GM19463 (cell line): ENCODE measurements around the gene ITPKC.
A peak's percentile ranks its signal among the peaks of the same experiment; 100 is the strongest.
"Not testable (repeated sequence)": the region's sequence is repeated elsewhere in the genome, so short reads cannot be mapped to it uniquely, and the experiment has no call there.

Experiments
- ATAC-seq: cut with Tn5 transposase; IDR thresholded peaks from one replicate; pipeline ENCODE4 v1.9.1; 2021; ENCODE audit warnings: mild to moderate bottlenecking, moderate library complexity; ENCODE audit not compliant: unreplicated experiment

The ITPKC gene

DNA sequence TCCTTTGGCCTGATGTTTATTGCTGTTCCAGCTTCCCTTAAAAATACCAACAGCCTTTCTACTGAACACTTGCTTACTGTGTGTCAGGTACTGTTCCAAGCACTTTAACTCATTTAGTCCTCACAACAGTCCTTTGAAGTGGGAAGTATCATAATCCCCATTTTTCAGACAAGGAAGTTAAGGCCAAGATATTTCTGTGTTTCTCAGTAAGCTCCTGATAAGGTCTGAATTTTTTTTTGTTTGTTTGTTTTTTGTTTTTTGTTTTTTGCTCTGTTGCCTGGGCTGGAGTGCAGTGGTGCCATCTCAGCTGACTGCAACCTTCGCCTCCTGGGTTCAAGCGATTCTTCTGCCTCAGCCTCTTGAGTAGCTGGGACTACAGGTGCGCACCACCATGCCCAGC, 41.6 kb downstream of the ITPKC start:
- no peak for ATAC-seq

DNA sequence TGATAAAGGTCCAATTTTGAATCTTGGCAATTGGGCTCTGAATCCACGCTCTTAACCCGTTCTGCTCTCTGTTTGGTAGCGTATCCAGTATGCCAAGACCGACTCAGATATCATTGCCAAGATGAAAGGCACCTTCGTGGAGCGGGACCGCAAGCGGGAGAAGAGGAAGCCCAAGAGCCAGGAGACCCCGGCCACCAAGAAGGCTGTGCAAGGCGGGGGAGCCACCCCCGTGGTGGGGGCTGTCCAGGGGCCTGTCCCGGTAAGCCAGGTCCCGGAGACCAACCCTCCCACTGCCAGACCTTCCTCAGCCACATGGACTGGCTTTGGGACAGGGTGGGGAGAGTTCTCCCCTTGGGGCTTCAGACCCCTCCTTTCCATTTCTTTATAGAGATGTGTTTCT, 42.4 kb downstream of the ITPKC start:
- ATAC-seq: no peak

DNA sequence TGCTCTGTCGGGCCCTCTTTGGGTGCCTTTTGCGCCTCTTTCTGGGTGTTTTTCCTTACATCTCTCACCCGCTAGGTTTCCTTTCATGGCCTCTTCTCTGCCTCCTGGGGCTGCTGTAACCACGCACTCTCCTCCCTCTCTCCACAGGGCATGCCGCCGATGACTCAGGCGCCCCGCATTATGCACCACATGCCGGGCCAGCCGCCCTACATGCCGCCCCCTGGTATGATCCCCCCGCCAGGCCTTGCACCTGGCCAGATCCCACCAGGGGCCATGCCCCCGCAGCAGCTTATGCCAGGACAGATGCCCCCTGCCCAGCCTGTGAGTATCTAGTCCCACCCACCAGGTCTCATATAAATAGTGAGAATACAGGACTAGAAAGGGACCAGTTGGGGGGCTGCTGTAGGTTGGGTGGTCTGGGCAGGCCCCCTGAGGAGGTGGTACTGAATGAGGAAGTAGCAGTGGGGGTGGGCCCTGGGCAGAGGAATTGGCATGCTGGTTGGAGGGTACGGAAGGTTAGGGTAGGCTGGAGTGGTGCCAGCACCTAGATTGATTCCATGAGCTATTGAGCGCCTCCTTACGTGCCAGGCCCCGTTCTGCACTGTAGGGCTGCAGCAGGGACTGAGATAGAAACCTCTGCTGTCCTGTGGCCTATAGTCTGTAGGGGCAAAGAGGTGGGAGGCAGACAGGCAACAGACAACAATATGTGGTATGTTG, 46.0 kb downstream of the ITPKC start:
- ATAC-seq: no peak

DNA sequence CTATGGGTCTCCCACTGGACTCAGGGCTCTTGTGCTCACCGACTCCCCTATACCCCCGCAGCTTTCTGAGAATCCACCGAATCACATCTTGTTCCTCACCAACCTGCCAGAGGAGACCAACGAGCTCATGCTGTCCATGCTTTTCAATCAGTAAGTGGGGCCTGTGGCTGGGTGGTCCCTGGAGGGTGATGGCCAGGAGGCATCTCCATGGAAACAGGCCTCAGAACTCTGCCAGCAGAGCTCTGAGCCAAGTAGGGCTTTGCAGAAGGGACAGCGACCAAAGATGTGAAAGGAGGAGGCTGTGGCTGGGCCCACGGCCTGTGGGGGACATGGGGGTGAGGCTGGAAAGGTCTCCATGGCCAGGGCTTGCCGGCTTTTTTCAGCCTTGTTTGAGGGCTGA, 46.6 kb downstream of the ITPKC start:
- no peak for ATAC-seq

GRCh38 chr19:40763963-40764362, 47.1 kb downstream of the ITPKC start:
- ATAC-seq: no peak

GRCh38 chr19:40766385-40766784, 49.5 kb downstream of the ITPKC start:
- ATAC-seq: not testable (repeated sequence)

DNA sequence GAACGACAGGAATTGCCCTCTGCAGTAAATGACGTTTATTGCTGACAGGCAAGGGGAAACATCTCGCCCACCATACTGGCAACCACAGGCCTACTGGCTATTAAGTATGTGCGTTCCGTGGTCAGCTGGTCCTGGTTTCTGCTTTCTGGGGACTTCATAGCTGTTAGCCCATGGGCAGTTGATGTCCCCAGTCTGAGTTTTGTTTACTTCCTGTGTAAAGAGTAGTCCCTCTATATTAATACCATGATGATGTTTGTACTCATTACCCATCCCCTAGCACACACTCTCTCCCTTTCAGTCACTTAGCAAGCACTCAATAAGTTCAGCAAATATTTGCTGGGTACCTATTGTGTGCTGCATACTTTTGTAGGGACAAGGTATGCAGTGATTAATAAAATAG, 52.0 kb downstream of the ITPKC start:
- no peak for ATAC-seq

DNA sequence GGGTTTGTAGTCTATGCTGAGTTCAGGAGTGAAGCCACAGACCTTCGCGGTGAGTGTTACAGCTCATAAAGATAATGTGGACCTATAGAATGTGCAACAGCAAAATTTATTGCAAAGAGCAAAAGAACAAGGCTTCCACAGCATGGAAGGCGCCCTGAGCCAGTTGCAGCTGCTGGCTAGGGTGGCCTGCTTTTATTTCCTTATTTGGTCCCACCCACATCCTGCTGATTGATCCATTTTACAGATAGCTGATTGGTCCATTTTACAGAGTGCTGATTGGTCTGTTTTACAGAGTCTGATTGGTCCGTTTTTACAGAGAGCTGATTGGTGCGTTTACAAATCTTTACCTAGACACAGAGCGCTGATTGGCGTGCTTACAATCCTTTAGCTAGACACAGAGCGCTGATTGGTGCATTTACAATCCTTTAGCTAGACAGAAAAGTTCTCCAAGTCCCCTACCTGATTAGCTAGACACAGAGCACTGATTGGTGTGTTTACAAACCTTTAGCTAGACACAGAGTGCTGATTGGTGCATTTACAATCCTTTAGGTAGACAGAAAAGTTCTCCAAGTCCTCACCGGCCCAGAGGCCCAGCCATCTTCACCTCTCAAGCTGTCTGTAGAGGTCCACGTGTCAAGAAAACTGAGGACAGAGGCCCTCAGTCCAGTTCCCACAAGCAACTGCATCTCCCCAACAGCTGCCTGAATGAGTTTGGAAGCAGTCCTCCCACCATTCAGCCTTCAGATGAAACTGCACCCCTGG, 54.4 kb downstream of the ITPKC start:
- not testable (repeated sequence) for ATAC-seq

- no peak for ATAC-seq
Observed at GRCh38 chr19:40774916-40775631, 58.2 kb downstream of the ITPKC start, which contains the start of gene MIA. MIA (plus strand) TSS chr19:40775521; CDS start chr19:40775543, 22 bp downstream.

DNA sequence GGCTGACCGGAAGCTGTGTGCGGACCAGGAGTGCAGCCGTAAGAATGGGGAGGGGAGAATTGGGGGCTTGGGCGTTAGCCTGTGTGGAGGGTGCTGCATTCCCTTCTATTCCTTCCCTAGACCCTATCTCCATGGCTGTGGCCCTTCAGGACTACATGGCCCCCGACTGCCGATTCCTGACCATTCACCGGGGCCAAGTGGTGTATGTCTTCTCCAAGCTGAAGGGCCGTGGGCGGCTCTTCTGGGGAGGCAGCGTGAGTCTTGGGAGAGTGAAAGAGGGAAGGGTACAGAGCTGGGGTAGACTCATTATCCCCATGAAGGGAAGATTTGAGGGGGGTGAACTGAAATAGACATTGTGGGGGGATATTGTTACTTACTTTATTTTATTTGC, 58.7 kb downstream of the ITPKC start:
- ATAC-seq: no peak

DNA sequence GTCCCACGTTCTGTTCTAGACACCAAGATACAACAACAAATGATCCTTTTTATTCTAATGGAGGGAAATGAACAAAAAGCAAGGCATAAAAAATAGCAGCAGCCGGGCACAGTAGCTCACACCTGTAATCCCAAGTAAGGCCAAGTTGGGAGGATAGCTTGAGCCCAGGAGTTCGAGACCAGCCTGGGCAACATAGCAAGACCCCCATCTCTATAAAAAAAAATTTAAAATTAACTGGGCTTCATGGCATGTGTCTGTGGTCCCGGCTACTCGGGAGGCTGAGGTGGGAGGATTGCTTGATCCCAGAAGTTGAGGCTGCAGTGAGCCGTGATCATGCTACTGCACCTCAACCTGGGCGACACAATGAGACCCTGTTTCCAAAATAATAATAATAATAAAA, 59.5 kb downstream of the ITPKC start:
- no peak for ATAC-seq

DNA sequence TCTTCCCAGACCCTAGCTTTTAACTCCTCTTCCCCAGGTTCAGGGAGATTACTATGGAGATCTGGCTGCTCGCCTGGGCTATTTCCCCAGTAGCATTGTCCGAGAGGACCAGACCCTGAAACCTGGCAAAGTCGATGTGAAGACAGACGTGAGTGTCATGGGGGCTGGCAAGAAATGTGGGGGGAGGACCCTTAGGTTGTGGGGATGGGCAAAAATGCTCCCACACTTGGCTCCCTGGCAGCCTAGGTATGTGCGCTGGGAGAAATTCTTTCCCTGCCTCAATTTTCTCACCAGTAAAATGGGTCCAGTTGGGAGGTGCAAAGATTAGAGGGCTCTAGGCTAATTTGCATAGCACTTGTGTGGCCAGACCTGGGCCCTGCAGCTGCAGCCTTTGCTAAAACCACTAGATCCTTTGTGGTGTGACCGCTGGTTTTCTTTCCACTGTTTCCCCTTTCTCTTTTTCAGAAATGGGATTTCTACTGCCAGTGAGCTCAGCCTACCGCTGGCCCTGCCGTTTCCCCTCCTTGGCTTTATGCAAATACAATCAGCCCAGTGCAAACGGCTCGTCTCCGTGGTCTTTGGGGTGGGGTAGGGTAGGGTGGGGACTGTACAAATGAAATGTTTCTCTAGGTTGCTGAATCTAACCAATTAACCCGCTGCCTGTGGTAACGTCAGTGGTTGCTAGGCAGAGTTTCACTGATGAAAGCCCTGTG, 60.2 kb downstream of the ITPKC start:
- peak; percentile 65 for ATAC-seq

DNA sequence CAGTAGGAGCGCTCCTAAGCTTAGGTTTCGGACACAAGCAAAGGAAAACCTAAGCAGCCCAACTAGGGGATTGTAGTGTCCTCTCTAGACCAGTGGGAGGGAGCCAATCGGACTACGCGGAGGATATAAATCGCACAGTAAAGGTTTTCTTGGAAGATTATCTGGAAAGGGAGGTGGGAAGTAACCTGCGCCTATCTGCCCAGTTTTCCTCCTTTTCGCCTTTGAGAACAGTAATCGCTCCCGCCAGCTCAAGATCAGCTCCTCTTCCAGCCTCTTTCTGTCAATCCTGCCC, 60.7 kb downstream of the ITPKC start:
- no peak for ATAC-seq

GRCh38 chr19:40777937-40778705, 61.2 kb downstream of the ITPKC start, which contains the start of gene RAB4B:
RAB4B (plus strand) TSS chr19:40778247; CDS start chr19:40778376, 129 bp downstream.
- ATAC-seq: peak; percentile 52

DNA sequence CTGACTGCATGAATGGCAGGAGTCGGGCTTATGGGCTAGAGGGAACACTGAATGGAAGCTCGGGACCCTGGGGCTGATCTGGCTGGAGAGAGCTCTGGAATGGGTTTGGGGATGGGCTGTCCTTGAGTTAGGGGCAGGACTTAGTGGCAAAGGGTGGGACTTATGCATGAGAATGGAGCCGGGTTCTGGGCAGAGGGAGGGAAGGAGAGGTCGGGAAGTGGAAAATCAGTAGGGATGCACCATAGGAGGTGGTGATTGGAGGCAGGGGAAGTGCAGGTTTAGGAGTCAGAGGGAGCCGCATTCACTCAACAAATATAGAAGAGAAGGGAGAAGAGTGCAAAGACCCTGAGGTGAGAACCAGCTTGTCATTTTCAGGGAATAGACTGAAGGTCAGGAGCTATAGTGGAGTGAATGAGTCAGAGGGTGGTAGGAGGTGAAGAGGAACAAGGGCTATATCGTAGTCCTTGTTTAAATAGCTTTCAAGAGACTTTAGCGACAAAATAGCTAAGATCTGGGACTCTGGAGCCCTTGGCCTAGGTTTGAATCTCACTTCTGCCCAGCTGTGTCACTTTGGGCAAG, 61.9 kb downstream of the ITPKC start:
- no peak for ATAC-seq

- no peak for ATAC-seq
Observed at GRCh38 chr19:40780582-40780981, 63.7 kb downstream of the ITPKC start.

DNA sequence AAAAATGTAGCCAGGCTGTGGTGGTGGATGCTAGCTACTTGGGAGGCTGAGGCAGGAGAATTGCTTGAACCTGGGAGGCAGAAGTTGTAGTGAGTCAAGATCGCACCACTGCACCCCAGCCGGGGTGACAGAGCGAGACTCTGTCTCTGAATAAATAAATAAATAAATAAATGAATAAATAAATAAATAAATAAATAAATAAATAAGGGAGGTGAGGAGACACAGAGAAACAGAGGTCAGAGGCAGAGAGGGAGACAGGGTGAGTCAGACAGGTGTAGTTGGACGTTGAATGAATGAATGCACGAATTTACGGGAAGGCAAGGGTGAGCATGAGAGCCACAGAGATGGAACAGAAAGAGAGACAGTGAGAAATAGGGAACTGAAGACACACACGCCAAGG, 64.2 kb downstream of the ITPKC start:
- ATAC-seq: no peak

DNA sequence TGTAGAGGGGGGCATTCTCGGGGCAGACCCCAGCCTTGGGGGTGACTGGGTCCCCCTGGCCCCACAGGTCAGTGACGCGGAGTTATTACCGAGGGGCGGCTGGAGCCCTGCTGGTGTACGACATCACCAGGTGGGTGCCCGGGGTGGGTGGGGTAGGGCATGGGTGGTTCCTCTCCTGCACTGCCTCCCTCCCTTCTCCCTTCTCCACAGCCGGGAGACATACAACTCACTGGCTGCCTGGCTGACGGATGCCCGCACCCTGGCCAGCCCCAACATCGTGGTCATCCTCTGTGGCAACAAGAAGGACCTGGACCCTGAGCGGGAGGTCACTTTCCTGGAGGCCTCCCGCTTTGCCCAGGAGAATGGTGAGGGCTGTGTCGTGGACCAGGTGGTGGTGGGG, 66.8 kb downstream of the ITPKC start:
- ATAC-seq: no peak

DNA sequence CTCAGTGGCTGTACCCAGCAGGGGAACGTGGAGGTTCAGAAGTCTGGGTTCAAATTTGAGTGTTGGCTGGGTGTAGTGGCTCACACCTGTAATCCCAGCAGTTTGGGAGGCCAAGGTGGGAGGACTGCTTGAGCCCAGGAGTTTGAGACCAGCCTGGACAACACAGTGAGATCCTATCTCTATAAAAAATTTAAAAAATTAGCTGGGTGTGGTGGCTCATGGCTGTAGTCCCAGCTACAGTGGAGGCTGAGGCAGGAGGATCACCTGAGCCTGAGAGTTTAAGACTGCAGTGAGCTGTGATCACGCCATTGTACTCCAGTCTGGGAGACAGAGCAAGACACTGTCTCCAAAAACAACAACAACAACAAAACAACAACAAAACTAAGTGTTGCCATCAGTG, 67.2 kb downstream of the ITPKC start:
- ATAC-seq: not testable (repeated sequence)

DNA sequence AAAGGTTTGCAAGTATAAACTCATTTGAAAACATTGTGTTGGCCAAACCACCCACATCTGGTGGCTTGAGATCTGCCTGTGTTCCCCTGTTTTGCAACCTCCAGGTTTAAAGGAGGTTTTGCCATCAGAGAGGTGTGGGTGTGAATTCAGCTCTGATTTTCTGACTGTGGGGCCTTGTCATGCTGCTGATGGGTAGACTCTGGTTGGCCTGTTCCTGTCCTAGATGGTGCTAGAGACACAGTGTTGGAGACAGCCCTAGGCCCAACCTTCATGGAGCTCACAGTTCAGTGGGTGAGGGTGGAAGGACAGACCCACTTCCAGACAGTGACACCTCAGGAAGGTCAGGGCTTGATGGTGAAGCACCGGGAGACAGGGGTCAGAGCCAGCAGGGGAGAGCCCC, 68.6 kb downstream of the ITPKC start:
- ATAC-seq: no peak
